ENCODE results near the gene RTL1. TPM values are rescaled to one million over a fixed set of nuclear protein-coding genes. Genes with fewer than 3 reads are reported as not detected.

The RTL1 gene
- total and polyA plus RNA-seq, 2 donors: 0.01 to 0.37 TPM

GRCh38 chr14:100903134-100903468 lies 421 bp downstream of the RTL1 start:
- H3K27ac ChIP-seq (ENCODE audit: low read depth): no peak overlapping the region
- DNase-seq (ENCODE audit: extremely low spot score): no peak
- WGBS: 82% methylated on average over 10 of the region's 10 CpGs

GRCh38 chr14:100902295-100903133 lies 1.0 kb downstream of the RTL1 start:
- Histone ChIP-seq H3K36me3 (ENCODE audit: insufficient read depth) (no peaks in the 10 kb centered on the region), H3K27ac (ENCODE audit: low read depth) (no peak overlapping the region), H3K4me3 (ENCODE audit: low read depth, low read length) (no peak overlapping the region), H3K4me1 (ENCODE audit: insufficient read depth) (no peaks in the 10 kb centered on the region)
- no peak for DNase-seq (ENCODE audit: extremely low spot score)
- WGBS: 67% methylated on average over 18 of the region's 18 CpGs

More at GRCh38 chr14:100903134-100903468, 421 bp downstream of the RTL1 start:
- Histone ChIP-seq H3K4me1 (ENCODE audit: insufficient read depth) (no peaks in the 10 kb centered on the region), H3K4me3 (ENCODE audit: low read depth, low read length) (no peak overlapping the region), H3K36me3 (ENCODE audit: insufficient read depth) (no peaks in the 10 kb centered on the region)

- Histone ChIP-seq H3K4me3 (ENCODE audit: low read depth, low read length) (no peak overlapping the region), H3K4me1 (ENCODE audit: insufficient read depth) (no peaks in the 10 kb centered on the region), H3K27ac (ENCODE audit: low read depth) (no peak overlapping the region), H3K36me3 (ENCODE audit: insufficient read depth) (no peaks in the 10 kb centered on the region)
- WGBS: 93% methylated on average over 12 of the region's 12 CpGs
- DNase-seq (ENCODE audit: extremely low spot score): no peak
Observed at GRCh38 chr14:100901391-100902183, 1.9 kb downstream of the RTL1 start.

GRCh38 chr14:100900837-100901390 lies 2.6 kb downstream of the RTL1 start:
- 63% methylated on average over 15 of the region's 15 CpGs for WGBS
- no peak overlapping the region for H3K27ac ChIP-seq (ENCODE audit: low read depth)
- no peaks in the 10 kb centered on the region for H3K4me1 ChIP-seq (ENCODE audit: insufficient read depth)
- H3K36me3 ChIP-seq (ENCODE audit: insufficient read depth): no peaks in the 10 kb centered on the region
- no peak for DNase-seq (ENCODE audit: extremely low spot score)
- H3K4me3 ChIP-seq (ENCODE audit: low read depth, low read length): no peak overlapping the region

- Histone ChIP-seq H3K4me1 (ENCODE audit: insufficient read depth) (no peaks in the 10 kb centered on the region), H3K36me3 (ENCODE audit: insufficient read depth) (no peaks in the 10 kb centered on the region), H3K27ac (ENCODE audit: low read depth) (no peak overlapping the region), H3K4me3 (ENCODE audit: low read depth, low read length) (no peak overlapping the region)
- 21% methylated on average over 19 of the region's 19 CpGs for WGBS
- no peak for DNase-seq (ENCODE audit: extremely low spot score)
Observed at GRCh38 chr14:100899884-100900771, 3.4 kb downstream of the RTL1 start.

- 55% methylated on average over 21 of the region's 21 CpGs for WGBS
- H3K36me3 ChIP-seq (ENCODE audit: insufficient read depth): no peaks in the 10 kb centered on the region
- H3K27ac ChIP-seq (ENCODE audit: low read depth): no peak overlapping the region
- no peaks in the 10 kb centered on the region for H3K4me1 ChIP-seq (ENCODE audit: insufficient read depth)
- H3K4me3 ChIP-seq (ENCODE audit: low read depth, low read length): no peak overlapping the region
- DNase-seq (ENCODE audit: extremely low spot score): no peak
Observed at GRCh38 chr14:100898935-100899883, 4.3 kb downstream of the RTL1 start.

- Histone ChIP-seq H3K36me3 (ENCODE audit: insufficient read depth) (no peaks in the 10 kb centered on the region), H3K4me1 (ENCODE audit: insufficient read depth) (no peaks in the 10 kb centered on the region), H3K27ac (ENCODE audit: low read depth) (no peak overlapping the region), H3K4me3 (ENCODE audit: low read depth, low read length) (no peak overlapping the region)
- DNase-seq (ENCODE audit: extremely low spot score): no peak
- WGBS: 64% methylated on average over 11 of the region's 11 CpGs
Observed at GRCh38 chr14:100898465-100898864, 5.1 kb downstream of the RTL1 start.

GRCh38 chr14:100896369-100897060 lies 7.0 kb downstream of the RTL1 start:
- Histone ChIP-seq H3K4me1 (ENCODE audit: insufficient read depth) (no peaks in the 10 kb centered on the region), H3K27ac (ENCODE audit: low read depth) (no peak overlapping the region), H3K36me3 (ENCODE audit: insufficient read depth) (no peaks in the 10 kb centered on the region), H3K4me3 (ENCODE audit: low read depth, low read length) (no peak overlapping the region)
- DNase-seq (ENCODE audit: extremely low spot score): no peak
- WGBS: 75% methylated on average over 22 of the region's 22 CpGs

- no peak overlapping the region for H3K27ac ChIP-seq (ENCODE audit: low read depth)
- no peaks in the 10 kb centered on the region for H3K4me1 ChIP-seq (ENCODE audit: insufficient read depth)
- 94% methylated on average over 6 of the region's 6 CpGs for WGBS
- DNase-seq (ENCODE audit: extremely low spot score): no peak
- H3K4me3 ChIP-seq (ENCODE audit: low read depth, low read length): no peak overlapping the region
- H3K36me3 ChIP-seq (ENCODE audit: insufficient read depth): no peaks in the 10 kb centered on the region
Observed at GRCh38 chr14:100895411-100895810, 8.1 kb downstream of the RTL1 start.

GRCh38 chr14:100894416-100894815 lies 9.1 kb downstream of the RTL1 start:
- Histone ChIP-seq H3K27ac (ENCODE audit: low read depth) (no peak overlapping the region), H3K4me1 (ENCODE audit: insufficient read depth) (no peaks in the 10 kb centered on the region), H3K4me3 (ENCODE audit: low read depth, low read length) (no peak overlapping the region), H3K36me3 (ENCODE audit: insufficient read depth) (no peaks in the 10 kb centered on the region)
- WGBS: 95% methylated on average over 6 of the region's 6 CpGs
- no peak for DNase-seq (ENCODE audit: extremely low spot score)

GRCh38 chr14:100893760-100894159 lies 9.8 kb downstream of the RTL1 start:
- no peaks in the 10 kb centered on the region for H3K4me1 ChIP-seq (ENCODE audit: insufficient read depth)
- WGBS: 90% methylated on average over 11 of the region's 11 CpGs
- no peak overlapping the region for H3K4me3 ChIP-seq (ENCODE audit: low read depth, low read length)
- H3K27ac ChIP-seq (ENCODE audit: low read depth): no peak overlapping the region
- DNase-seq (ENCODE audit: extremely low spot score): no peak
- H3K36me3 ChIP-seq (ENCODE audit: insufficient read depth): no peaks in the 10 kb centered on the region

GRCh38 chr14:100893228-100893601 lies 10.3 kb downstream of the RTL1 start:
- no peak overlapping the region for H3K4me3 ChIP-seq (ENCODE audit: low read depth, low read length)
- H3K4me1 ChIP-seq (ENCODE audit: insufficient read depth): no peaks in the 10 kb centered on the region
- no peak overlapping the region for H3K27ac ChIP-seq (ENCODE audit: low read depth)
- WGBS: 88% methylated on average over 8 of the region's 8 CpGs
- no peaks in the 10 kb centered on the region for H3K36me3 ChIP-seq (ENCODE audit: insufficient read depth)
- no peak for DNase-seq (ENCODE audit: extremely low spot score)
